Lower lobe of right lung (tissue), 2 donors: ENCODE measurements around the gene NLRC3. TPM values are rescaled to one million over a fixed set of nuclear protein-coding genes. Genes with fewer than 3 reads are reported as not detected.
A peak's percentile ranks its signal among the peaks of the same experiment; 100 is the strongest.

Experiments
- ATAC-seq, 2 donors: fragments of 200-7000 bp; cut with Tn5 transposase; one replicate each; pipeline ENCODE4 v1.9.1; 2020 to 2022; ENCODE audit warnings: mild to moderate bottlenecking in 2 of 2, moderate library complexity in 2 of 2
- DNase-seq: peaks from one replicate; pipeline ENCODE4 v3.0.0-alpha.2; 2020
- H3K27ac ChIP-seq: fragments of 200-600 bp; one replicate; pipeline ENCODE4 v1.8.0; 2022
- H3K27me3 ChIP-seq: fragments of 200-600 bp; one replicate; pipeline ENCODE4 v1.8.0; 2022; ENCODE audit warnings: low read depth
- H3K36me3 ChIP-seq: fragments of 200-600 bp; one replicate; pipeline ENCODE4 v1.8.0; 2022; ENCODE audit warnings: mild to moderate bottlenecking
- H3K4me1 ChIP-seq: fragments of 200-600 bp; one replicate; pipeline ENCODE4 v1.8.0; 2022
- H3K4me3 ChIP-seq: fragments of 200-600 bp; one replicate; pipeline ENCODE4 v1.8.0; 2022; ENCODE audit warnings: mild to moderate bottlenecking
- H3K9me3 ChIP-seq: fragments of 200-600 bp; one replicate; pipeline ENCODE4 v1.8.0; 2022
- intact Hi-C: fragments of 100-400 bp; cut with DNase I; formaldehyde crosslinking; loops from one replicate; pipeline ENCODE4 v1.11.0; 2022
- total RNA-seq: library from RNA; stranded (reverse); fragmentation: NEBNext Ultra II Directional; extraction: Animal tissue kit (Norgen Biotek cat#: 25700); gene quantifications from one replicate; pipeline ENCODE4 v1.2.1, GENCODE V29; 2021
- TF ChIP-seq, protein P1 (sequence below): fragments of 200-600 bp; IDR thresholded peaks from one replicate; pipeline ENCODE4 v1.8.0; 2022; ENCODE audit warnings: antibody characterized with exemption, mild to moderate bottlenecking
- donor health status: DM: no; HTN: yes; CAD: no; lungs with severe emphysema.

Gene NLRC3
- total RNA-seq, 1 donor from 2014 or later = 3.9 TPM

DNA sequence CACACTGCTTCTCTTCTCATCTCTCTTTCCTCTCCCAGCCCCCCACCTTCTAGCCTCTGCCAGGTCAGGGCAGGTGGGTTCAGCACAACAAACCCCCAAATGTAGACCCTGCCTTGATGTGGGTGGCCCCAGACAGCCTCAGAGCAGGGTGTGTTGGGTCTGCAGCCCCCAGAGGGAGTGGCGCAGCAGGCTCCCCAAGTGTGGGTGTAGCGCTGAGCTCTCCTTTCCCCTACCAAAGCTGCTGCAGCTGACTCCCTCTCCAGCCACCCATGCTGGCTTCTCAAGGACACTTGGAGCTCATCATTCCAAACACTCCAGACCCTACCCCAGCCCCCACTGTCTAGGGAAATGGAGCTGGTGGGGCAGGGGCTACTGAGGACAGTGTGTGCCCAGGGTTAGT, 27.3 kb downstream of the NLRC3 start:
- H3K4me3 ChIP-seq = no peak overlapping the region
- ATAC-seq = no peak
- no peaks in the 10 kb centered on the region for H3K27me3 ChIP-seq
- intact Hi-C loops = no loop called here
- no peak for DNase-seq
- H3K27ac ChIP-seq = no peak overlapping the region
- TF ChIP-seq, protein P1, sequence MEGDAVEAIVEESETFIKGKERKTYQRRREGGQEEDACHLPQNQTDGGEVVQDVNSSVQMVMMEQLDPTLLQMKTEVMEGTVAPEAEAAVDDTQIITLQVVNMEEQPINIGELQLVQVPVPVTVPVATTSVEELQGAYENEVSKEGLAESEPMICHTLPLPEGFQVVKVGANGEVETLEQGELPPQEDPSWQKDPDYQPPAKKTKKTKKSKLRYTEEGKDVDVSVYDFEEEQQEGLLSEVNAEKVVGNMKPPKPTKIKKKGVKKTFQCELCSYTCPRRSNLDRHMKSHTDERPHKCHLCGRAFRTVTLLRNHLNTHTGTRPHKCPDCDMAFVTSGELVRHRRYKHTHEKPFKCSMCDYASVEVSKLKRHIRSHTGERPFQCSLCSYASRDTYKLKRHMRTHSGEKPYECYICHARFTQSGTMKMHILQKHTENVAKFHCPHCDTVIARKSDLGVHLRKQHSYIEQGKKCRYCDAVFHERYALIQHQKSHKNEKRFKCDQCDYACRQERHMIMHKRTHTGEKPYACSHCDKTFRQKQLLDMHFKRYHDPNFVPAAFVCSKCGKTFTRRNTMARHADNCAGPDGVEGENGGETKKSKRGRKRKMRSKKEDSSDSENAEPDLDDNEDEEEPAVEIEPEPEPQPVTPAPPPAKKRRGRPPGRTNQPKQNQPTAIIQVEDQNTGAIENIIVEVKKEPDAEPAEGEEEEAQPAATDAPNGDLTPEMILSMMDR = no peak
- H3K4me1 ChIP-seq = no peaks in the 10 kb centered on the region
- no peaks in the 10 kb centered on the region for H3K9me3 ChIP-seq
- H3K36me3 ChIP-seq = peaks cover 19% of the 10 kb centered on the region

DNA sequence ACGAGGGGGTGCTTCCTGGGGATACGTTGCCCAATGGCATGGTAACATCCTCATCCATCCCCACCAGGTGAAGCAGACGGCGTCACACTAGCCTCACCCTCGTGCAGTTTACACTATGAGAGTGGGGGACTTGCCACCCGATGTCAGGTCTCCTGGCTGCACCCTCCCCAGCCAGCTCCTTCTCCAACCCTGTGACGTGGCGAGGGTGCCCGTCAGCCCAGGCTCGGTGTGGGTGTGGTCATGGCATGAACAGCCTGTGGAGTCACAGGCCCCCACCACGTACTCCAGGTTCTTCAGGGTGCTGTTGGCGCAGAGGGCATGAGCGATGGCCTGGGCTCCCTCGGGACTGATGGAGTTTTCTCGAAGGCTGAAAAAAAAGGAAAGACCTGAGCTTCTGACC, 28.3 kb downstream of the NLRC3 start:
- intact Hi-C loops = no loop called here
- no peak for DNase-seq
- H3K4me1 ChIP-seq = no peaks in the 10 kb centered on the region
- TF ChIP-seq, protein P1 = no peak
- no peaks in the 10 kb centered on the region for H3K27me3 ChIP-seq
- H3K4me3 ChIP-seq = no peak overlapping the region
- ATAC-seq = peak; percentile 6 to 10
- H3K36me3 ChIP-seq = peaks cover 19% of the 10 kb centered on the region
- no peak overlapping the region for H3K27ac ChIP-seq
- no peaks in the 10 kb centered on the region for H3K9me3 ChIP-seq

DNA sequence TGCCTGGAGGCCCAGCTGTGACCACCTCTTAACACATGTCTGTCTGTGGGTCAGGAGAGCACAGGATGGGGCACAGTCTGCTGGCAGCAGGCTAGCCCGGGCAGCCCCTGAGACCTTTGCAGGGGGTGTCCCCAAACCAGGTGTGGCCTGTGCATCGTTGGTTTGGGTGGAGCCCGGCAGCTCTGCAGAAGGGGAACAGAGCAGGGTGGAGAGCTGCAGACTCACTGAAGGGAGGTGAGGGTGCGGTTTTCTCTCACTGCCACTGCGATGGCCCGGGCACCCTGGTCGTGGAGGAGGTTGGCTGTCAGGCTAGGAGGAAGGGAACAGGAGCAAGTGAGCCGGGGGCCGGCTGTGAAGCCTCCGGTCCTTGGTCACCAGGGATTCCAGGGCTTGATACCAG, 28.8 kb downstream of the NLRC3 start:
- ATAC-seq = no peak
- DNase-seq = no peak
- H3K27ac ChIP-seq = no peak overlapping the region
- intact Hi-C loops = no loop called here
- no peak overlapping the region for H3K4me3 ChIP-seq
- no peaks in the 10 kb centered on the region for H3K4me1 ChIP-seq
- peaks cover 19% of the 10 kb centered on the region for H3K36me3 ChIP-seq
- no peaks in the 10 kb centered on the region for H3K27me3 ChIP-seq
- no peaks in the 10 kb centered on the region for H3K9me3 ChIP-seq
- TF ChIP-seq, protein P1 = no peak

DNA sequence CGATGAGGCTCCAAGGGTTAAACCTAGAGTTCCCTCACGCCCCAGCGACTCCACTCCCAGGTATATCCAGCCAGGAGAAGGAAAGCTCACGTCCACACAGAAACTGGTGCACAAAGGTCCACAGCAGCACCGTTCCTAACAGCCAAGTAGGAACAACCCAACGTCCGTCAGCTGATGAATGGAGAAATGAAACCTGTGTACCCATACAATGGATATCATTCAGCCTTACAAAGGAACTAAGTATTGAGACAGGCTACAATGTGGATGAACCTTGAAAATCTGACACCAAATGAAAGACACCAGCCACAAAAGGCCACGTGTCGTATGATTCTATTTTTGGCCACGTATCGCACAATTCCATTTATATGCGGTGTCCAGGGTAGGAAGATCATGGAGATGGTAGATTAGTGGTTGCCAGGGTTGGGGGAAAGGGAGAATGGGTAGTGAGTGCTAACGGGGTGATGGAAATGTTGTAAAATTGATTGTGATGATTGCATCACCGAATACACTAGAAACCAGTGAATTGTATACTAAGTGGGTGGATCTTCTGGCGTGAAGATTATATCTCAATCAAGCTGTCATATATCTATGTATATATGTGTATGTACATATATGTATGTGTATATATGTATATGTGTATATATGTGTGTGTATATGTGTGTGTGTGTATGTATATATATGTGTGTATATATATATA, 30.1 kb downstream of the NLRC3 start:
- Histone ChIP-seq H3K4me1 (no peaks in the 10 kb centered on the region), H3K9me3 (no peaks in the 10 kb centered on the region), H3K4me3 (no peak overlapping the region), H3K36me3 (peaks cover 16% of the 10 kb centered on the region), H3K27ac (no peak overlapping the region), H3K27me3 (no peaks in the 10 kb centered on the region)
- DNase-seq (no peak), ATAC-seq (no peak)
- intact Hi-C loops = no loop called here
- TF ChIP-seq, protein P1 = no peak

DNA sequence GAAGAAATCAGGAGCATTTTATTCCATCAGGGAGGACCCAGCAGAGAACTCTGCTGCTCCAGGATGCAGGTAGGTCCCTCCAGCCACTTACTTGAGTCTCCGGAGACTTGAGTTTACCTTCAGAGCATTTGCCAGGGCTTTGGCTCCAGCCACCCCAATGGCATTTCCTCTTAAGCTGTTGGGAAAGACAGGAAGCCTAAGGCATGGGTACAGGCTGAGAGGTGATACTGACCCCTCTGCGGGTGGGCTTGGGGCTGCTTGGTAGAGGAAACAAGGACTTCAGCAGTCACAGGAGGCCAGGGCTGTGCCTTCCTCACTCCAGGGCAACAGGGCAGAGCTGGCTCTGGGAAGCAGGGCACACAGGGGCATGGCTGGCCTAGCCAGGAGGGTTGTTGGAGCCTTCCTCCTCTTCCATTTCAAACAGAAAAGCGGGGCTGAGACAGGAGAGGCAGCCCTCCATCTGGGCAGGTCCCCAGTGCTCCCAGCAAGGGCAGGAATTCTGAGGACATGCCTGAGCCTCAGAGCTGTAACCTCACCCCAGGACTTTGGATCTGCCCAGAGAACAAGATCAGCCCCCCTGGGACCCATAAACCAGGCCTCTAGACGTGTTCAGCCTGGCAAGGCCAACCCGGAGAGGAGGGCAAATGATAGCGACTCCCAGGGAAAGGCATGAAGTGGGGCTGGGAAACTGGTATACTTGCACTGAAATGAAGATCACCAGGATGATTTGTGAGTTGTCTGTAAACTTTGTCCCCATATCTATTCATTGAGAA, 34.4 kb downstream of the NLRC3 start:
- Histone ChIP-seq H3K27ac (no peak overlapping the region), H3K36me3 (peaks cover 39% of the 10 kb centered on the region), H3K4me1 (no peaks in the 10 kb centered on the region), H3K4me3 (no peak overlapping the region), H3K9me3 (no peaks in the 10 kb centered on the region), H3K27me3 (no peaks in the 10 kb centered on the region)
- DNase-seq = no peak
- no peak for ATAC-seq
- intact Hi-C loops = no loop called here
- TF ChIP-seq, protein P1 = no peak
